ENCODE data around the gene PTH2. TPM values are rescaled to one million over a fixed set of nuclear protein-coding genes. Genes with fewer than 3 reads are reported as not detected.

The PTH2 gene
- total and polyA plus RNA-seq, 7 donors = not detected

DNA sequence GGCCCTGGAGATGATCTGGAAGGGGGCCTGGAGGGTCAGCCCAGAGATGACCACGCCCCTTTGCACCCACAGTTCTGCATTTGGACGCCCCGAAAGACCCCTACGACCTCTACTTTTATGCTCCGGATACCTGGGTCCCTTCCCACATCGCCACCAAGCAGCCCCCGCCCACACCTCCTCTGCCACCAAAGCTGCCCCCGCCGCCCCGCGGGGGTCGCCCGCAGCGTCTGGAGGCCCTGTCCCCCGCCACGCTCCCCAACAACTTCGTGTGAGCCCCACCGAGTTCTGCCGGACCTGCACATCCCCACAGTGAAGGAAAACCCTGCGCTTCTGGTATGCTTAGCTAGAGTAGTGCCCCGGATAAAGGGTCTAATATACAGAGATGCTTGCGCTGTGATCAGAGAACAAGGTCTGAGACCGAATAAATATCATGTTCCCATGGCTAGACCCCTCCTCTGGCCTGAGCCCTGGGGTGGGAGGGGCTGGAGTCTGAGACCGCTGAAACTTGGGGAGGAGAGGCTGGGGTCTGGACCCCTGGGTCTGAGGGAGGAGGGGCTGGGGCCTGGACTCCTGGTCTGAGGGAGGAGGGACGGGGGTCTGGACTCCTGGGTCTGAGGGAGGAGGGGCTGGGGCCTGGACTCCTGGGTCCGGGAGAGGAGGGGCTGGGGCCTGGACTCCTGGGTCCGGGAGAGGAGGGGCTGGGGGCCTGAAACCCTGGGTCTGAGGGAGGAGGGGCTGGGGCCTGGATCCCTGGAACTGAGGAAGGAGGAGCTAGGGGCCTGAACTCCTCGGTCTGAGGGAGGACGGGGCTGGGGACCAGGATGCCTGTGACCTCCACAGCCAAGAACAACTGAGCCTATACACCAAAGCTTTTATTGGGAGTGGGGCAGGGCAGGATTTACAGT is 5.6 kb upstream of the PTH2 start:
- no peaks in the 10 kb centered on the region for H3K36me3 ChIP-seq
- DNase-seq = no peak
- WGBS, 2 donors = 14 to 15% methylated on average over 29 of the region's 29 CpGs
- H3K9me3 ChIP-seq = no peaks in the 10 kb centered on the region
- no peak for TF ChIP-seq EP300 (IDR thresholded peaks at IDR 0.05)
- no peak for TF ChIP-seq POLR2AphosphoS5 (IDR thresholded peaks at IDR 0.05)
- TF ChIP-seq CTCF (IDR thresholded peaks at IDR 0.05) = no peak
- TF ChIP-seq POLR2A (IDR thresholded peaks at IDR 0.05) = no peak
- intact Hi-C loops (cut with DNase I) = no loop called here
- peaks cover 78 to 100% (median 97%) of the 10 kb centered on the region in 3 donors for H3K27me3 ChIP-seq
- H3K4me1 ChIP-seq = peaks cover 0 to 12% (median 11%) of the 10 kb centered on the region in 4 donors
- no peak overlapping the region for H3K27ac ChIP-seq
- no peak overlapping the region for H3K4me3 ChIP-seq

DNA sequence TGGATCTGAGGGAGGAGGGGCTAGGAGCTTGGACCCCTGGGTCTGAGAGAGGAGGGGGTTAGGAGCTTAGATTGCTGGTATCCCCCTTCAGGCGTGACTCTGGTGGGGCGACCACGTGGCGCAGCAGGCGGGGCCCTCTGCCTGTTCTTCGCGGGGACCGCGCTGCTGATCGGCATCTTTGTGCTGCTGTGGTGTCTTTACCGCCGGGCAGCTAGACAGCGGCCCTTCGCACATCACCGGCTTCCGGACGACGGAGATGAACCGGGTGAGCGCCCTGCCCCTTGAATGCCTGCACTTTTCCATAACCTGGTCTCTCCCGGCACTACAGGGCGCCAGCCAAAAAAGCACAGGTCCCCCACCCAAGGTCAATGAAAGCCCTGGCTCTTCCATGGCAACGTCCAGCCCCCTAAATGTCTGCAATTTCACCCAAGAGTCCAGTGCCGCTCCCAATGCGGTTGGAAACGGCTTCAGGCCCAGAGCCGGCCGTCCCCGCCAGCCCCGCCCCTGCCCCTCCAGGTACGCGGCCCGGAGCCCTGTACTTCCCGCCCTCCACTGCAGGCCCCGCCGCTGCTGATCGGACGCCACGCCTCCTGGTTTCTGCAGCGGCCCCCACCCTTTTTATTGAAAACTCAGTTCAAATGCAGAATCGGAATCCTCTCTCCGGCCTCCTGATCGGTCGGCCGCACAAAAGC is 4.8 kb upstream of the PTH2 start:
- H3K36me3 ChIP-seq = no peaks in the 10 kb centered on the region
- no peak overlapping the region for H3K4me3 ChIP-seq
- intact Hi-C loops (cut with DNase I) = no loop called here
- H3K27me3 ChIP-seq = peaks cover 78 to 100% (median 97%) of the 10 kb centered on the region in 3 donors
- 2% methylated on average over 45 of the region's 45 CpGs for WGBS, 2 donors
- no peak for DNase-seq
- TF ChIP-seq EP300 (IDR thresholded peaks at IDR 0.05) (no peak), POLR2AphosphoS5 (IDR thresholded peaks at IDR 0.05) (no peak), CTCF (IDR thresholded peaks at IDR 0.05) (no peak), POLR2A (IDR thresholded peaks at IDR 0.05) (no peak)
- H3K9me3 ChIP-seq = no peaks in the 10 kb centered on the region
- H3K27ac ChIP-seq = no peak overlapping the region
- peaks cover 0 to 20% (median 17%) of the 10 kb centered on the region in 4 donors for H3K4me1 ChIP-seq

GRCh38 chr19:49427339-49427738 is 4.1 kb upstream of the PTH2 start:
- no peak overlapping the region for H3K27ac ChIP-seq
- peaks cover 0 to 27% (median 23%) of the 10 kb centered on the region in 4 donors for H3K4me1 ChIP-seq
- TF ChIP-seq CTCF (IDR thresholded peaks at IDR 0.05) (no peak), POLR2AphosphoS5 (IDR thresholded peaks at IDR 0.05) (no peak), POLR2A (IDR thresholded peaks at IDR 0.05) (no peak), EP300 (IDR thresholded peaks at IDR 0.05) (no peak)
- intact Hi-C loops (cut with DNase I) = no loop called here
- no peaks in the 10 kb centered on the region for H3K9me3 ChIP-seq
- DNase-seq = no peak
- H3K4me3 ChIP-seq = no peak overlapping the region
- H3K27me3 ChIP-seq = peaks cover 78 to 100% (median 97%) of the 10 kb centered on the region in 3 donors
- WGBS, 2 donors = 52 to 55% methylated on average over 12 of the region's 12 CpGs
- H3K36me3 ChIP-seq = no peaks in the 10 kb centered on the region

DNA sequence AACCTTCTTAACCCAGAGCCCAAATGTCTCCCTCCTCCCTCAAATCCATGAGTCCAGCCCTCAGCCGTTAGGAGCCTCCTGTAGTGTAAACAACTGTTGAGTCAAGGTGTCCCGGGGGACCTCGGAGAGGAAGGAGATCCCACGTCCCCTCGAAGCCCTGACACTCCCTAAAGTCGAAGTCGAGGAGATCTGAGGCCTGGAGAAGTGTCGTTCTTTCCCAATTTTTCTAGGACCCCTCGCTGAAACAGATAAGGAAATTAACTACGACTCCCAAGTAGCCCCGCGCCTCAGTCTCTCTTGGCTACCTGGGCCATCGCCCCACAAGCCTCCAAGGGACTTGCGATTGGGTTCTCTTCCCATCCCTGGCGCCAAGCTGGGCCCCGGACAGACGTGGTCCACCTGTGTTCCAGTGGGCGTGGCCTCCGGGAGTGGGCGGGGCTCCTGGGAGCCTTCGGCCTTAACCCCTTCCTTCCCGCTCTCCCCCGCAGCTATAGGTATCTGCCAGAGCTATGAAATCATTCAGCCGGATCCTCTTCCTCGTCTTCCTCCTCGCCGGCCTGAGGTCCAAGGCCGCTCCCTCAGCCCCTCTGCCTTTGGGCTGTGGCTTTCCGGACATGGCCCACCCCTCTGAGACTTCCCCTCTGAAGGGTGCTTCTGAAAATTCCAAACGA is 2.8 kb upstream of the PTH2 start:
- WGBS, 2 donors = 4 to 6% methylated on average over 30 of the region's 30 CpGs
- Histone ChIP-seq H3K36me3 (no peaks in the 10 kb centered on the region), H3K4me1 (peaks cover 0 to 34% (median 33%) of the 10 kb centered on the region in 4 donors), H3K9me3 (no peaks in the 10 kb centered on the region), H3K4me3 (no peak overlapping the region), H3K27me3 (peaks cover 78 to 100% (median 97%) of the 10 kb centered on the region in 3 donors), H3K27ac (no peak overlapping the region)
- intact Hi-C loops (cut with DNase I) = no loop called here
- no peak for TF ChIP-seq POLR2A (IDR thresholded peaks at IDR 0.05)
- TF ChIP-seq CTCF (IDR thresholded peaks at IDR 0.05) = no peak
- DNase-seq = no peak

Data from sigmoid colon (tissue), 7 donors.